OCI-LY3 (cell line): ENCODE results near the gene FBXO3.

ENCODE experiments used
- H2AFZ ChIP-seq: fragments of 200-600, 300-600 bp; shearing (Covaris generic); 2 replicates; pipeline ENCODE4 v1.6.0; 2014; ENCODE audit warnings: antibody characterized with exemption, low read depth, low read length
- H3K27ac ChIP-seq: fragments of 200-600, 300-600 bp; sonication (generic); 2 replicates; pipeline ENCODE4 v1.5.1; 2014; ENCODE audit warnings: mild to moderate bottlenecking, low read length, moderate library complexity, mixed read lengths
- H3K27me3 ChIP-seq: fragments of 200-600, 300-600 bp; sonication (generic); 2 replicates; pipeline ENCODE4 v1.6.1; 2014; ENCODE audit warnings: low read depth, low read length, mixed read lengths
- H3K36me3 ChIP-seq: fragments of 200-600, 300-600 bp; sonication (generic); replicated peaks from 2 replicates; pipeline ENCODE3; 2014; ENCODE audit warnings: low read depth, low read length, mixed read lengths
- H3K4me1 ChIP-seq: fragments of 300-600, 200-600 bp; sonication (generic); 2 replicates; pipeline ENCODE4 v1.6.1; 2014; ENCODE audit warnings: low read length, mixed read lengths
- H3K4me2 ChIP-seq: fragments of 200-600, 300-600 bp; sonication (generic); 2 replicates; pipeline ENCODE4 v1.6.1; 2014; ENCODE audit warnings: low read length, mixed read lengths
- H3K4me3 ChIP-seq: fragments of 300-600, 200-600 bp; sonication (generic); 2 replicates; pipeline ENCODE4 v1.5.1; 2014; ENCODE audit warnings: antibody characterized with exemption, mild to moderate bottlenecking, low read length, moderate library complexity
- H3K79me2 ChIP-seq: fragments of 300-600, 200-600 bp; shearing (Covaris generic); 2 replicates; pipeline ENCODE4 v1.6.1; 2014; ENCODE audit warnings: mild to moderate bottlenecking, low read length, mixed read lengths
- H3K9ac ChIP-seq: fragments of 300-600, 200-600 bp; shearing (Covaris generic); 2 replicates; pipeline ENCODE4 v1.6.0; 2014; ENCODE audit warnings: mild to moderate bottlenecking, low read length, moderate library complexity
- H3K9me3 ChIP-seq: fragments of 200-600, 300-600 bp; shearing (Covaris generic); 2 replicates; pipeline ENCODE4 v1.6.1; 2014; ENCODE audit warnings: low read length, mixed read lengths; ENCODE audit not compliant: insufficient read depth
- H4K20me1 ChIP-seq: fragments of 200-600, 300-600 bp; sonication (generic); 2 replicates; pipeline ENCODE4 v1.6.1; 2016; ENCODE audit warnings: low read length, mixed read lengths; ENCODE audit not compliant: insufficient read depth
- CTCF ChIP-seq: fragments of 200-600, 300-600 bp; sonication (generic); IDR thresholded peaks from 2 replicates; pipeline ENCODE4 v1.5.1; 2014; ENCODE audit warnings: antibody characterized with exemption, low read length, low read depth
- EZH2phosphoT487 ChIP-seq: fragments of 200-600 bp; shearing (Covaris generic); IDR thresholded peaks from 2 replicates; pipeline ENCODE4 v1.6.1; 2018; ENCODE audit warnings: antibody characterized with exemption, mixed run types, low read depth

Gene FBXO3

DNA sequence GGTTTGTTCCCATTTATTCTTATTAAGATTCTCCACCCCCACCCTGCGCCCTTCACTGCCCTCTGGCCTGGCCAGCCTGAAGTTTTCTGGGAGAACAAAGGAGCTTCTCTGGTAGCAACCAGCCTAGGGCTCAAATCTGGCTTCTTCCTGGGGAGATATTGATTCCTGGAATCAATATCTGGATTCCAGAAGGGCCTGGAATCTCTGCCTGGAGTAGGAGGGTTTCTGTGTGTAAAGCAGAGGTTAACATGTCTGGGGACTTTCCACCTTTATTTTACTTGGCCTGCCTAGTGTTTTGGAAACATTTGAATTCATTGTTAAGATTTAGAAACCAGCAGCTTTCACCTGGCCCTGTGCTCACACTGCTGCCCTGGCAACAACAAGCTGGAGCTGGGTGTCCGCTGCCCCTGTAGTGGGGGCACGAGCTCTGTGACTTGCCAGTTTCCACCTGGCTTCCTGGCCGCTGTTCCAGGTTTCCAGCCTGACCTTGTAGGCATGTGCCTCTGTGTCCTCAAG, 79.2 kb downstream of the FBXO3 start:
- Histone ChIP-seq H3K4me2 (no peak overlapping the region), H3K4me3 (no peak overlapping the region), H3K27ac (no peak overlapping the region), H3K9ac (no peak overlapping the region), H3K4me1 (peaks cover 20% of the 10 kb centered on the region), H4K20me1 (no peaks in the 10 kb centered on the region), H3K27me3 (peaks cover 19% of the 10 kb centered on the region), H2AFZ (no peak overlapping the region), H3K79me2 (no peaks in the 10 kb centered on the region), H3K9me3 (no peaks in the 10 kb centered on the region), H3K36me3 (no peaks in the 10 kb centered on the region)
- TF ChIP-seq EZH2phosphoT487: no peak
- TF ChIP-seq CTCF: no peak

DNA sequence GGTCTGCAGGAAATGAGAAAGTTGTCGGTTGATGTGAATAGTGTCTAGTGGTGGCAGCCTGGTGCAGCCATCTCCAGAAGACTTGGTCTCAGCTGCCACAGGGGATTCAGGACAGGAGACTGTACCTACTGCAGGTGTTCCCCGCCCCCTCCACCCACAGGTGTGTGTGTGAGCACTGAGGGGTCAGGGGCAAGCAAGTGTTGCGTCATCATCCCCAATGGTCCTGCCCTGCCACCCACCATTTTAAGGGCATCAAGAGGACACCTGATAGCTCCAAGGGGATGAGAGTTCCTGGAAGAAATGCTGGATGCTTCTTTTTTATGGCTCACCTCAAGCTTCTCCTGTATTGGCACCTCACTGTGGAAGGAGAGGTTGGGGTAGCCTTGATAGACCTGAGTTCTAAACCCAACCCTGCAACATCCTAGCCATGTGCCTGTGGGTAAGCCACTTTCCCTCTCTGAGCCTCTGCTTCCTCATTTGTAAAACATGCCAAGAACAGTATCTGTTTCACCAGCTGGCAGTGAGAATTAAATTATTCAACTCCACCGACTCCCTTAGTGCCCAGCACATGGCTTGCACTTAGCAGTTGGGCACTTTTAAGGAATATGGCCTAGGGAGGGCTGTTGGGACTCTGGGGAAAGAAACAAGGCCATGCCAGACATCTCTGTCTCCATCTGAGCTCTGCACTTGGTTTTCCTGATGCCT, 79.8 kb downstream of the FBXO3 start:
- Histone ChIP-seq H3K27ac (no peak overlapping the region), H3K9ac (no peak overlapping the region), H3K4me1 (peaks cover 20% of the 10 kb centered on the region), H3K79me2 (no peaks in the 10 kb centered on the region), H4K20me1 (no peaks in the 10 kb centered on the region), H3K4me2 (no peak overlapping the region), H3K36me3 (no peaks in the 10 kb centered on the region), H3K4me3 (no peak overlapping the region), H3K9me3 (no peaks in the 10 kb centered on the region), H2AFZ (no peak overlapping the region), H3K27me3 (peaks cover 19% of the 10 kb centered on the region)
- TF ChIP-seq EZH2phosphoT487 (no peak), CTCF (no peak)

- TF ChIP-seq EZH2phosphoT487 (no peak), CTCF (no peak)
- H3K27me3 ChIP-seq: peaks cover 9% of the 10 kb centered on the region
- no peak overlapping the region for H3K9ac ChIP-seq
- no peak overlapping the region for H3K27ac ChIP-seq
- H4K20me1 ChIP-seq: no peaks in the 10 kb centered on the region
- no peaks in the 10 kb centered on the region for H3K9me3 ChIP-seq
- no peak overlapping the region for H3K4me2 ChIP-seq
- no peaks in the 10 kb centered on the region for H3K79me2 ChIP-seq
- H3K36me3 ChIP-seq: no peaks in the 10 kb centered on the region
- peaks cover 20% of the 10 kb centered on the region for H3K4me1 ChIP-seq
- no peak overlapping the region for H2AFZ ChIP-seq
- no peak overlapping the region for H3K4me3 ChIP-seq
Observed at GRCh38 chr11:33692541-33692940, 81.8 kb downstream of the FBXO3 start.

DNA sequence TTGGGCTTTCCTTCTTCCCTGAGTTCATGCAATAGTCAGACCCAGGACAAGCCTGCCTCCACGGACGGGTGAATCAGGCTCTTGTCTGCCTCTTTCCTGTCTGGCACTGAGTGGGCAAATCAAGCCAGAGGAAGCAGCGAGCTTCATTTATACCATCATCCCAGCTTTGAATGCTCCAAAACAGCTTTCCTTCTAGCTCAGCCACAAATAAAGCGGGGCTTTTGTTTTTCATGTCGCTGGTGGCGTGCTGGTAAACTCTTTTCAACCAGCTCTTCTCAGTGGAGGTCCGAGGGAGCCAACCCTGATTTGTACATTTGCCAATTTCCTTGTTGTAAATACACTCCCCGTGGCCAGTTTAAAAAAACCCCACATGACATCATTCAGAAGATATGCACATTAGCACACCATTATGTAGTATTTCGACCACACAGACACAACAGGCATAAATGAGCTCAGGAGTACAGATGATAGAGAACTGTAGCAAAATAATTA, 82.3 kb downstream of the FBXO3 start:
- TF ChIP-seq CTCF: no peak
- no peak for TF ChIP-seq EZH2phosphoT487
- H3K27ac ChIP-seq: no peak overlapping the region
- H3K9ac ChIP-seq: no peak overlapping the region
- H2AFZ ChIP-seq: no peak overlapping the region
- H3K9me3 ChIP-seq: no peaks in the 10 kb centered on the region
- peaks cover 5% of the 10 kb centered on the region for H3K27me3 ChIP-seq
- peaks cover 20% of the 10 kb centered on the region for H3K4me1 ChIP-seq
- no peaks in the 10 kb centered on the region for H4K20me1 ChIP-seq
- no peaks in the 10 kb centered on the region for H3K79me2 ChIP-seq
- no peak overlapping the region for H3K4me2 ChIP-seq
- H3K36me3 ChIP-seq: no peaks in the 10 kb centered on the region
- no peak overlapping the region for H3K4me3 ChIP-seq
